Activated T-cell treated with anti-CD3 and anti-CD28 coated beads, Interleukin-2, amount 50 U/mL, for 24 hours (primary cell): ENCODE results near the gene RAPH1.
A peak's percentile ranks its signal among the peaks of the same experiment; 100 is the strongest.
"Not testable (repeated sequence)": the region's sequence is repeated elsewhere in the genome, so short reads cannot be mapped to it uniquely, and the experiment has no call there.

Experiments used
- DNase-seq: peaks from one replicate; pipeline ENCODE4 v3.0.0-alpha.2; 2020
- H3K27ac Mint-ChIP-seq: 2 replicates; pipeline ENCODE4 v1.8.0; 2020; ENCODE audit warnings: mild to moderate bottlenecking, mixed read lengths
- H3K27me3 Mint-ChIP-seq: 2 replicates; pipeline ENCODE4 v1.8.0; 2020; ENCODE audit warnings: mixed read lengths
- H3K36me3 Mint-ChIP-seq: 2 replicates; pipeline ENCODE4 v1.8.0; 2020; ENCODE audit warnings: low read depth, mixed read lengths
- H3K4me1 Mint-ChIP-seq: 2 replicates; pipeline ENCODE4 v1.8.0; 2020; ENCODE audit warnings: low read depth, mixed read lengths
- H3K4me3 Mint-ChIP-seq: 2 replicates; pipeline ENCODE4 v1.8.0; 2020; ENCODE audit warnings: mild to moderate bottlenecking, moderate library complexity, mixed read lengths
- H3K9me3 Mint-ChIP-seq: 2 replicates; pipeline ENCODE4 v1.8.0; 2020; ENCODE audit warnings: mixed read lengths

Gene RAPH1

DNA sequence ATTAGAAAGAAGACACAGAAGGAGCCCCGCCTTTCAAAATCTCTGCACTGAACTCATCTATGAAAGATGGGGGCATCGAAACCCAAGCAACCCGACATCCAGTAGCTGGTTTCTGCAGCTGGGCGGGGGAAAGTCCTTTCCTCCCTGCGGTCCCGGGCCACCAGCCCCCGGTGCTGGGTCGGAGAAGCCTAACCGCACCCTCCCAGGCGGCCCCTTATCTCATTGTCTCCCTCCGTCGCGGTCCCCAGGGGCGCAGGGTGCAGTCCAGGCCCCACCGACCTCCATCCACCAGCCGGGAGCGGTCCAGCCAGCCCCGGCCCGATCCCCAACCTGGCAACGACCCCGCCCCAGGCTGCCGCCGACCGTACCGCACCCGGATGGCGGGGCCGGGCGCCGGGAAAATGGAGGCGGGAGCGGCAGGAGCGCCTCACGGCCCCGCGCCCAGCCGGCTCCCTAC, 452 bp downstream of the RAPH1 start:
- Mint-ChIP-seq H3K4me1 (peaks cover 34% of the 10 kb centered on the region), H3K36me3 (peaks cover 2% of the 10 kb centered on the region), H3K27ac (peak overlapping the region; percentile 47), H3K27me3 (peaks cover 23% of the 10 kb centered on the region), H3K4me3 (peak overlapping the region; percentile 76), H3K9me3 (peaks cover 14% of the 10 kb centered on the region)
- DNase-seq = peak; percentile 64

GRCh38 chr2:203533676-203534591, 1.2 kb downstream of the RAPH1 start:
- Mint-ChIP-seq H3K4me3 (peak overlapping the region; percentile 76), H3K36me3 (peaks cover 2% of the 10 kb centered on the region), H3K9me3 (peaks cover 14% of the 10 kb centered on the region), H3K27me3 (peaks cover 23% of the 10 kb centered on the region), H3K4me1 (peaks cover 34% of the 10 kb centered on the region), H3K27ac (peak overlapping the region; percentile 47)
- DNase-seq = no peak

DNA sequence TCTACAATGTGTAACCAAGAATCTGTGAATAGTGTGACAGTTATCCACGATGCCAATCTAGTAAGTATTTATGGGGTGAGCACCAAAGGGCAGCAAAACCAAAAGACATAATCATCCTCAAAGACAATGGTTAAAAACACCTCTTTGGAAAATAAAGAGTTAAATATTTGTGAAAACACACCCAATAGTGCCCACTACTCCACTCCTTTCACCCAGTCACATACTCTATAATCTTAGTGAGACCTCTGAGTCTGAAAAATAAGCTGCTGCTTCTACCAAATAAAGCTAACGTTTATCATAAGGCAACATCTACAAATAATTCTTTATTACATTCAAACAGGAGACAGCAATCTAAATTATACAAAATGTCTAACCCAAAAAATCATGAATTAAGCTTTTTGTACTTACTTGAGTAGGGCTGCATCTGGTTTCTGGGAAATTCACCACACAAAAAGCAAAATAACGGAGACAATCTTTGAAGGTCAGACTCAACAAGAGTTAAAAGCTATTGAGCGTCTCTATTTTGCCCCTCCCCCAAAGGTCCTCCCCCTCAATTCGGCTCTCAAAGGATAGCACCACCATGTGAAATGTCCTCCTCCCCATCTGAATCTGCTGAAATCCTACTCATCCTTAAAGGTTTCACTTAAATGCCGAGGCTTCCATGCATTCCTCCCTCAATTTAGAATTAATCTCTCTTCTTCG, 2.0 kb downstream of the RAPH1 start:
- peaks cover 2% of the 10 kb centered on the region for H3K36me3 Mint-ChIP-seq
- peak overlapping the region; percentile 76 for H3K4me3 Mint-ChIP-seq
- H3K27me3 Mint-ChIP-seq = peaks cover 23% of the 10 kb centered on the region
- H3K9me3 Mint-ChIP-seq = peaks cover 10% of the 10 kb centered on the region
- H3K27ac Mint-ChIP-seq = no peak overlapping the region
- peaks cover 34% of the 10 kb centered on the region for H3K4me1 Mint-ChIP-seq
- DNase-seq = no peak

- no peak for DNase-seq
- no peaks in the 10 kb centered on the region for H3K9me3 Mint-ChIP-seq
- H3K36me3 Mint-ChIP-seq = no peaks in the 10 kb centered on the region
- no peak overlapping the region for H3K4me3 Mint-ChIP-seq
- peaks cover 9% of the 10 kb centered on the region for H3K4me1 Mint-ChIP-seq
- no peak overlapping the region for H3K27ac Mint-ChIP-seq
- peaks cover 11% of the 10 kb centered on the region for H3K27me3 Mint-ChIP-seq
These were observed 7.4 kb downstream of the RAPH1 start for GRCh38 chr2:203527719-203528118.

GRCh38 chr2:203513268-203513667, 21.8 kb downstream of the RAPH1 start:
- not testable (repeated sequence) for H3K27me3 Mint-ChIP-seq, DNase-seq, H3K36me3 Mint-ChIP-seq, H3K9me3 Mint-ChIP-seq, H3K4me3 Mint-ChIP-seq, H3K4me1 Mint-ChIP-seq, H3K27ac Mint-ChIP-seq

- H3K27me3 Mint-ChIP-seq = no peaks in the 10 kb centered on the region
- no peak overlapping the region for H3K4me3 Mint-ChIP-seq
- H3K9me3 Mint-ChIP-seq = peaks cover 3% of the 10 kb centered on the region
- DNase-seq = no peak
- no peaks in the 10 kb centered on the region for H3K36me3 Mint-ChIP-seq
- H3K4me1 Mint-ChIP-seq = peaks cover 4% of the 10 kb centered on the region
- H3K27ac Mint-ChIP-seq = no peak overlapping the region
These were observed 24.2 kb downstream of the RAPH1 start for GRCh38 chr2:203510941-203511305.

DNA sequence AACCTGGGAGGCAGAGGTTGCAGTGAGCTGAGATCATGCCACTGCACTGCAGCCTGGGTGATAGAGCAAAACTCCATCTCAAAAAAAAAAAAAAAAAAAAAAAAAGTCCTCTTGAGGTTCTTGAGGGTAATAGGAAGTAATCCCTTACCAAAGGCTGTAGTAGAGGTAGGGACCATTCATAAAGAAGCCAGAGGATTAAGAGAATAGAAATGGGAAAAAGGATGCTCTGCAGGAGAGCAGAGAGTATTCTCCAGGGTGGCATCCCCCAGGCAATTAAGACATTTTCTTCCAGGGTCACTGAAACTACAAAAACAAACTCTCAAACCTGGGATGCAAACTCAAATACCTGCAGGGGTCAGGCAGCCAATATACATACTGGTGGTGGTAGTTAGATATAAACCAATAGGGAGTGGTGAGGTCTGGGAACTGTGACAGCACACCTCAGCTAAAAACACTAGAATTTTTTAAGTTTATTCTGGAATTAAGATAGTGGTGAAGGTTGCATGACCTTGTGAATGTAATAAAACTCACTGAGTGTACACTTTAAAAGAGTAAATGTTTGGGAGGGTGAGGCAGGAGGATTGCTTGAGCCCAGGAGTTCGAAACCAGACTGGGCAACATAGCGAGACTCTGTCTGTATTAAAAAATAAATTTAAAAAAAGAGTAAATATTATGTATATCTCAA, 24.7 kb downstream of the RAPH1 start:
- no peaks in the 10 kb centered on the region for H3K27me3 Mint-ChIP-seq
- H3K4me1 Mint-ChIP-seq = peaks cover 4% of the 10 kb centered on the region
- H3K9me3 Mint-ChIP-seq = peaks cover 3% of the 10 kb centered on the region
- H3K27ac Mint-ChIP-seq = no peak overlapping the region
- H3K36me3 Mint-ChIP-seq = no peaks in the 10 kb centered on the region
- H3K4me3 Mint-ChIP-seq = no peak overlapping the region
- no peak for DNase-seq

GRCh38 chr2:203503460-203503859, 31.6 kb downstream of the RAPH1 start:
- H3K27me3 Mint-ChIP-seq, H3K27ac Mint-ChIP-seq, H3K9me3 Mint-ChIP-seq, H3K36me3 Mint-ChIP-seq, H3K4me3 Mint-ChIP-seq, DNase-seq: not testable (repeated sequence)
- H3K4me1 Mint-ChIP-seq = peaks cover 23% of the 10 kb centered on the region

DNA sequence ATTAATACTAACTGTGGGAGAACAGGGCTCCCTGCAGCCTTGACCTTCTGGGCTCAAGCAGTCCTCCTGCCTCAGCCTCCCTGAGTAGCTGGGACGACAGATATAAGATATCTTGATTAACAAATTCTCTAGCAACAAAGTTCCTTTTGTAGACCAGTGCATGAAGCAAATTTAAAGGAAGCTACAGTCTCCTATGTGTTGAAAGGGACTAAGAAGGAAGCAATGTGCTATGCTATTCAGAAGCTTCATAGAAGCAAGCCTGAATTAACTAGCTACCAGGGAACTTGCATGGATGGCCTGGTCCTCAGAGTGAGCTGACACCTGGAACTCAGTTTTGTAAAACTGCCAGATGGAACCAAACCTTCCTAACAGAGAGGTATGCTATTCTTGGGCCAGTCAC, 33.2 kb downstream of the RAPH1 start:
- DNase-seq = no peak
- H3K9me3 Mint-ChIP-seq = peaks cover 6% of the 10 kb centered on the region
- no peak overlapping the region for H3K4me3 Mint-ChIP-seq
- peaks cover 5% of the 10 kb centered on the region for H3K36me3 Mint-ChIP-seq
- no peaks in the 10 kb centered on the region for H3K27me3 Mint-ChIP-seq
- no peak overlapping the region for H3K27ac Mint-ChIP-seq
- H3K4me1 Mint-ChIP-seq = peaks cover 23% of the 10 kb centered on the region

DNA sequence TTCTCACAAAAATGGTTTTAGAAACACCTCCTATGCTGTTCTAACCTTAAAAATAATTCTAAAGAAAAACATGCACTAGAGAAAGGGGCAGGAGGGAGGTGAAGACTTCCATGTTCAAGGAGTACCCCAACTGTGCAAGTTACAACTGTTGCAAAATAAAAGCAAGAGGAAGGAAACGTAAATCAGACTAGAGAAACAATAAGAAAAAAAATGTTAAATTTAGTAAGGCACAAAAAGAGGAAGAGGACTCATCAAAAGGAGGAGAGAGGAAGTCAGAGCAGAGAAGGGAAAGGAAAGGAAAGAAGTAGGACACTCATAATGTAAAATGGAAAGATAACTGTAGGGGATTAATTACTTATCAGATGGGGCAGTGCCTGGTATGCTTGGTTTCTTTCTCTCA, 34.1 kb downstream of the RAPH1 start:
- Mint-ChIP-seq H3K27ac (no peak overlapping the region), H3K4me3 (no peak overlapping the region), H3K4me1 (peaks cover 23% of the 10 kb centered on the region), H3K9me3 (peaks cover 6% of the 10 kb centered on the region), H3K36me3 (peaks cover 5% of the 10 kb centered on the region), H3K27me3 (no peaks in the 10 kb centered on the region)
- no peak for DNase-seq

DNA sequence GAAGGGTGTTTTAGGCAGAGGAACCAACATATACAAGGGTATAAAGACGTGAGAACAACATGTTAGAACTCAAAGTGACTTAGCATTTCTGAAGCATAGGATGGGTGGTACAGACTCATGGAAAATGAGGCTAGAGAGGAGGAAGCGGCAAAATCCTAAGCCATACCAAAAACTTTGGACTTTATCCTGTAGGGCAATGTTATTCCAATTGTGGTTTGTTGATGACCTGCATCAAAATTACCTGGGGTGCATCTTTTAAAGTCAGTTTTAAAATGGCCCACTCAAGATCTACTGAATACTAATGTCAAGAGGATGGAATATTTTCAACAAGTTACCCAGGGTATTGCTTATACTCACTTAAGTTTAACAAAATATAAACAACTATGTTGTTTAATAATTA, 34.8 kb downstream of the RAPH1 start:
- Mint-ChIP-seq H3K27me3 (no peaks in the 10 kb centered on the region), H3K4me1 (peaks cover 23% of the 10 kb centered on the region), H3K36me3 (peaks cover 5% of the 10 kb centered on the region)

GRCh38 chr2:203498161-203498560, 36.9 kb downstream of the RAPH1 start:
- H3K27me3 Mint-ChIP-seq = no peaks in the 10 kb centered on the region
- H3K4me3 Mint-ChIP-seq = no peak overlapping the region
- peaks cover 29% of the 10 kb centered on the region for H3K4me1 Mint-ChIP-seq
- no peak for DNase-seq
- H3K9me3 Mint-ChIP-seq = no peaks in the 10 kb centered on the region
- H3K36me3 Mint-ChIP-seq = peaks cover 9% of the 10 kb centered on the region
- H3K27ac Mint-ChIP-seq = no peak overlapping the region

More for the DNA sequence above, 34.8 kb downstream of the RAPH1 start:
- H3K9me3 Mint-ChIP-seq = peaks cover 6% of the 10 kb centered on the region
- no peak for DNase-seq
- H3K27ac Mint-ChIP-seq = no peak overlapping the region
- H3K4me3 Mint-ChIP-seq = no peak overlapping the region

DNA sequence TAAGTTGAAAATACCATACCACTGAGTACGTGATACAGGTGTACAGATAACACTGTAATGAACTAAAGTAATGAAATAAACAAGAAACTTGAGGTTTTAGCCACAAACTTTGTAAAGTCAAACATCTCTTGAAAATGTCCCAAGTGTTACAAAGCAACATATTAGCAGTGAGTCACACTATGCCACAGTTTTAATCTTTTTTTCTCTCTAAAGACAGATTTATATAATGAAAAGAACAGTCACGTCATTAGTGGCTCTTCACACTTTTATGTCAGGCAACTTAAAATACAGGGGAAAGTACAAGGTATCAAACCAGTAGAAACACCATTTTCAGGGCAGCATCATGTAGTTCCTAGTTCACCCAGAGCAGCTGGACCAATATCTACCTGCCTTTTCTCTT, 42.1 kb downstream of the RAPH1 start:
- Mint-ChIP-seq H3K36me3 (peaks cover 31% of the 10 kb centered on the region), H3K27ac (peak overlapping the region; percentile 10), H3K4me1 (peaks cover 19% of the 10 kb centered on the region), H3K4me3 (no peak overlapping the region), H3K27me3 (no peaks in the 10 kb centered on the region), H3K9me3 (no peaks in the 10 kb centered on the region)
- DNase-seq = no peak

DNA sequence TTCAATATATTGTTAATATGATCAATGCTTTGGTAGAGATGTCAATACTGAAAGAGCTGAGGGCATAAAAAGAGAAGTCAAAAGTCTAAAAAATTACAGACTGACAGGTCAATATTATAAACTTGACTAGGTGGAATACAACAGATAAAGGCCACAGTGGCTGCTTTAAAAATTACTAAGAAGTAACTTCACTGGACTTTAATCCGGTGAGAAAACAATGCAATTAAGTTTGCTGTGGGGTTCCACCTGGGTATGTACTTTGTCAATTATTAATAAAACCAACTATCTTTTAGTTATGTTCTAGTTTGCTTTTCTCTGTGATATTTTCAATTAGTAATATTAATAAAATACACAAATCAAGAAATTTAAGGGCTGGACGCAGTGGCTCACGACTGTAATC, 44.7 kb downstream of the RAPH1 start:
- peaks cover 33% of the 10 kb centered on the region for H3K36me3 Mint-ChIP-seq
- H3K9me3 Mint-ChIP-seq = no peaks in the 10 kb centered on the region
- no peak overlapping the region for H3K4me3 Mint-ChIP-seq
- H3K4me1 Mint-ChIP-seq = peaks cover 22% of the 10 kb centered on the region
- no peaks in the 10 kb centered on the region for H3K27me3 Mint-ChIP-seq
- H3K27ac Mint-ChIP-seq = no peak overlapping the region
- DNase-seq = no peak
